Activated gamma-delta T cell (primary cell): ENCODE measurements around the gene ADGRL3.
"Not testable (repeated sequence)": the region's sequence is repeated elsewhere in the genome, so short reads cannot be mapped to it uniquely, and the experiment has no call there.

Experiments
- DNase-seq: peaks from one replicate; lab custom pipeline; 2025; lab: John Stamatoyannopoulos, UW

The ADGRL3 gene

DNA sequence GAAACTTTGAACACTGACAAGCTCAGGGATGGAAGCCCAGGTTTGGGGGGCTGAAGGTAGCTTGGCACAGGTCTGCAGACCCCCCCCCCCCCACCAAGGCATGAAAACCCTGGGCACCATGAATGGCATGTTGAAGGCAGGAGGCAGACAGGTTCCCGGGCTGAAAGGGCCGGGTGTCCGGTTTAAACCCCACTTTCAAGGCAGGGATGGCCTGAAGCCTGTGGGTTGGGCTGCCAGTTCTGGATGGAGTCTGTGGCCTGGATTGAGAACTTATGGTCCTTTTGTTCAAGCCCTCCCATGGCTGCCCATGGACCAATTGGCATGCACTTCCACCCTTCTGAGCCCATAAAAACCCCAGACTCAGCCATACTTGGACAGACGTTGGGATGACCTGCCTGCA is 616.9 kb downstream of the ADGRL3 start:
- no peak for DNase-seq

DNA sequence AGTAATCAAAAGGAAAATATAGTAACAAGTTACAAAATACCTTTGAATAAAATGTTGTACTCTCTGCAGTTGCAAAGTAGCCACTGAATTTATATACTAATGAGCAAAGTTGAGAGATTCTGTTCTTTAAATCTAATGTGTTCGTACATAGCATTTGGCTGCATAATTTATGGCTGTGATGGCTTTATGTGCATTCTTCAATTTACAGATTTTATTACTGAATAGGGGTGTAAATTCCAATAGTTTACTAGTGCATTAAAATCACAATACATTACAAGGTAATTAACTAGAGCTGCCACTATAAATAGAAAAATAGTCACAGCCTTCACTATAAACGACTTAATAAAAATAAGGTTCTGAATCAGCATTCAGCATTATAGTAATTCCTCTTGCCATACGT is 620.0 kb downstream of the ADGRL3 start:
- no peak for DNase-seq

DNA sequence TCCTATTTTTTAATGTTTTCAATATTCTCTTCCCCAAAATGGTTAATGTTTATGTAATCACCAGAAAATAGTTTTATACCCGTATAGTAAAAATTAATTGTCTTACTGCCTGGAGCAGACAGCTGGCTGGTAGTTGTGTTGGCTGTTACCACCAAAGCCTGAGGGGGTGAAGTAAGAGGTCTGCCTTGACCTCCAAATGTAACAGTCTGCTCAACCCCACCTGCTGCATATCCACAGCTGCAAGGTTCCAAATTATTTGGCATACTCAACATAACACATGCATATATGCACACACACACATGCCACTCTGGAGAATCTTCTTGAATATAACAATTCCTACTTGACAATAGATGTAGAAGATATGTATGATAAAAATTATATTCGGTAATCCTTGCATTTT is 624.3 kb downstream of the ADGRL3 start:
- DNase-seq, result no peak

DNA sequence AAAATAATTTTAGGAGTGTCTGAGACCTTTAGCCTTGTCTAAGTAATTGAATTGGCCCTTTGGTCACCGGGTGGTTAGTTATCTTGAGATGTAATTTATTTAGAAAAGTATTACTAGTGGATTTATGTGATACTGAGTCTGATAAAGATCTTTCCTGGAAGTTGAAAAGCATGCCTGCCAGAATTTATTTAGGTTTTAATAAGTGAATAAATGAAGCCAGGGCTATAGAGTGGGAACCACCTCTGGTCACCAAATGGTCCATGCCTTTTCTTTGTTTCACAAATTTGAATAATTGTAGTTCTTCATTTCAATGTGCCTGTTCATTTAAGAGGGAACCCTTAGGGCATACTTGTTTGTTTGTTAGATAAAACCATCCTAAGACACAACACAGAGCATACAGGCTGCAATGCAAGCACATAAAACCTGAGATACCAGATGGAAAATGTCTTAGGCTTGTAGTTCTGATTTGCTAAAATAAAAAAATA is 627.8 kb downstream of the ADGRL3 start:
- DNase-seq, result no peak

DNA sequence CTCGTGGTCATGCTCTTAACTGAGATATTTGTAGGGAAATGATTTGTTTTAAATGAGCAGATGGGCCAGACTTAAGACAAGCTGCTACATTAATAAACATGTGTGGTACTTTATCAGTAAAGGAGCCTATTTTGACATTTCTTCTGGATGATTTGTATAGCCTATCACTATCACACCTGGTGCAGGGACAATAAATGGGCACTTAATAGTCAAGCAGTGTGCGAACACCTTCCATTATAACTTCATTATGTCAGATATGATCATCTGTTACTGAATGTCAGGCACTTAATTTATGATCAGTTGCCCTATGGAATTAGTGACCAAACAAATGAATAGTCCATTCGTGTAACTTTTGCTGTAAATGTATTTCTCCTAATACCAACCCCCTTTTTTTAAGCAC is 628.8 kb downstream of the ADGRL3 start:
- DNase-seq, result no peak

DNA sequence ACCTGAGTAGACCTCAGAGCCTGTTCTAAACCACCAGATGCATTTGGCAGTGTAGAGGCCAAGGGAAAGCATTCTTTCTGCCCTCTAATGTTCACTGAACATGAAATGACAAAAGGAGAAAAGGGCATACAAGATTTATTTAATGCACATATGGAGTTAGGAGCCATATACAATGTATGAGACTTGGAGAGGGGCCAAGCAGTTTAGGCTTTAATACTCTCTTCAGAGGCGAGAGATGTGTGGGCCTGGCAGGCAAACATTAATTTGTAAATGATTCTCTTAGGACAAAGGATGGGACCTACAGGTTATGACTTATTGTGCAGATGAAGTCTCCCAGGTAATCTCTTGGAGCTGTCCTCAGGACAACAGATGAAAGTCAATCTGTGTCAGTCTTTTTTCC is 631.9 kb downstream of the ADGRL3 start:
- DNase-seq, result no peak

DNA sequence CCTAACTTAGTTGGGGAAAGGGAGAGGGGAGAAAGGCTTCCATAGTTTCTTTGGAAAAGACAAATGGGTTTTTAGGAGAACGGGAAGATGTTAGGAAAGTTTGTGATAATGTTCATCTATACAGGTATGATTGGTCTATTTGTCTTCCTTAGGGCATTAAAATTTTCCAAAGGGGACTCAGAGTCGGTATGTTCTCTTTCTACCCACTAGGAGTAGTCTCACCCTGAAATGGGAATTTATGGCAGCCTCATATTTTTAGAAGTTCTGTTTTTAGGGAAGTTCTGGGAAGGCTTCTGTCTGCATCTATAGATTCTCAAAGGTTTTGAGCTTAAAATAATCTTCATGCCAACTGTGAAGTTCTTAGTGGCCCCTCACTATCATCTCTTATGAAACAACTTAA is 637.3 kb downstream of the ADGRL3 start:
- DNase-seq, result no peak

DNA sequence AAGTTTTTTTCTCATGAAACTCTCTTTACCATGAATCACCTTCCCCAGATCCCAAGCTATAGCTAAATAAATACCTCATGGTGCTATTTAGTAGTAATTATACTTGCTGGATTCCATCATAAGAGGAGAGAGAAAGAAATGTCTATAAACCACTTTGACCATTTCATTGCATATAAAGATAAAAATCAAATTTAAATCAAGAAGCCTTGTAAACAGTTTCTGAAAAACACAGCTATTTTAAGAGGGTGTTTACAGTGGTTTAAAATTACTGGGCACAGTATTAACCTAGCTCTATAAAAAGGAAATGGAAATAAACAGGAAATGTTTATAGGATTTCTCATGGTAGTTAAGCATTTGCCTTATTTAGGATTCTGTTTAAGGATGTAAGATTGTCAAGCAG is 637.9 kb downstream of the ADGRL3 start:
- DNase-seq, result no peak

DNA sequence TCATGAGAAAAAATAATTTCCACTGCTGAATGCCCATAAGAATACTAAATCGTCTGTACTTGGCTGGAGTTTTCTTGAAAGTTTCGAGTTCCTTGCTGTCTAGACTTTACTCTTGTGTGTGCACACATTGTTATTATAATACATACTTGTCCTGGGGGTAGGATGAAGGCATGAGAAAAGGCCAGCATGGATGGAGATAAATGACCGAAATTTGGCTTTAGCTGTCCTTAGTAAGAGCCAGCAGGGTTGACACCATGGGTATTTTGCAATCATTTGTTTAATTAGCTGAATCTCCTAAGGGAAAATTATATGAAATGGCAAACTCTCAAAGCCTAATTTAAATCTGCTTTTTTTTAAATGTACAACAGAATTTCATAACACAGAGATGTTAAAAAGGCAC is 641.6 kb downstream of the ADGRL3 start:
- no peak for DNase-seq

DNA sequence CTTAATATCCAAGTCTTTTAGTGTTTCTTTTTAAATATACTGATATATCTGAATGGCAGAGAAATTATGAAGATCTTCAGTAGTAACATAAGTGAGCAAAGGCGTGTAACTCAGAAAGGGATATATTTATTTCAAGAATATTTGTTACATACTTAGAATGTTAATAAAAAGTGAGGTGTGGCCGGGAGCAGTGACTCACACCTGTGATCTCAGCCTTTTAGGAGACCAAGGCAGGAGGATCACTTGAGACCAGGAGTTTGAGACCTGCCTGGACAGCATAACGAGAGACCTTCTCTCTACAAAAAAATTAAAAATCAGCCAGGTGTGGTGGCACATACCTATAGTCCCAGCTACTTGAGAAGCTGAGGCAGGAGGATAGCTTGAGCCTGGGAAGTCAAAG is 651.0 kb downstream of the ADGRL3 start:
- no peak for DNase-seq

DNA sequence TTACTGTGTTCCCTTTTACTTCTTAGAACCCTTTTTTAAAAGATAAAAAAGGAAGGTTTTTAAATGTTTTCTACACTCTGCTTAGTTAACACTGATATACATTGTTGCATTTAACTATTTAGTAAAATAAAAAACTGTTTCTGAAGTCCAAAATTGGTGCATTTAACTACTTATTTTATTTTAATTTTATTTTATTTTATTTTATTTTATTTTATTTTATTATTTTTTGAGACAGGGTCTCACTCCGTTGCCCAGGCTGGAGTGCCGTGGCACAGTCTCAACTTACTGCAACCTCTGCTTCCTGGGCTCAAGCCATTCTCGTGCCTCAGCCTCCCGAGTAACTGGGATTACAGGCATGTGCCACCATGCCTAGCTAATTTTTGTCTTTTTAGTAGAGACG is 652.0 kb downstream of the ADGRL3 start:
- not testable (repeated sequence) for DNase-seq

DNA sequence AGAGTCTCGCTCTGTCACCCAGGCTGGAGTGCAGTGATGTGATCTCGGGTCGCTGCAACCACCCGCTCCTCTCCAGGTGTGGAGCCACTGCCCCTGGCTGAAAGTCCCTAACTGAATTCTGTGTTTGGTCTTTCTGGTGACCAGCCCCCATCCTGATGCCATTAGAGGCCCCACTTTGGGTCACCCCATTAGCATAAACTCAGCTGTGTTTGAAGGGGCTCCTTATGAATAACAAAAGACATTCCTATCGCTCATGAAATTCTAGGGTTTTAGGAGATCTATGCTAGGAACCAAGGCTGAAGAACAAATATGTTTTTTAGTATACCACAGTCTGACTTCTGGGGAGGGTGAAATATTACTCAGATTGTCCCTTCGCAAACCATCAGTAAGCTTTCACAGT is 652.9 kb downstream of the ADGRL3 start:
- DNase-seq, result peak; percentile 3

DNA sequence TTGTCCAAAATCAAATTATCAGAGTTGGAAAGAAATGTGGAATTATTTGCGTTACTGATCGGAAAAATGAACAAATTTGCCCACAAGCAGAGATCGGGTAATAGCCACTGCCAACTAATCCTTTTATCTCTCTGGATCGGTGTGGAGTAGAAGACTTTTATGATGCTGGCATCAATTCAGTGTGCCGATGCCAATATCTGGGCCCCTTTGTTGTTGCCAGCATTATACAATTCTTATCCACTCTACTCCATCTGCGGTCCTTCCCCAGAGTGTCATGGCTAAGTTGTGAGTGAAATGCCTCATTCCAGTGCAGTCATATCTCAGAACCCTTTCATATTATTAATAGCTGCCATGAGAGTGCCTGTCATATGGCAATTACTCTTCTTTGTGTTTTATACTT is 660.2 kb downstream of the ADGRL3 start:
- no peak for DNase-seq

DNA sequence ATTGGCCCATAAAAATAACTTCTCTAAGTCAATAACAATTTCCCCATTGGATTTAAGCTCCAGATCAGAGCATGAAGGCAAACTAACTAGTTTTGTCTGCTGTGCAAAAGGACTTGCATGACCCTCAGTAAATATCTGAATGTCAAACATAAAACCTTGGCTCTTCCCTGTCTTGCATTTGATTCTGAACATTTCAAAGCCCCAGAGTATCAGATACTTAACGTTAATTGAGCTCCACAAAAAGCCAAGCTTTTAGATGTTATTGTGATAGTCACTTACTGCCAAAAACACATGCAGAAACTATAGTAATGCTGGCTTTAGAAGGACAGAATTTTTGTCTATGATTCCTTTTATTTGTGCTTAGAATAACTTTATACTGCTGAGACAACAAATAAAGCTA is 664.2 kb downstream of the ADGRL3 start:
- no peak for DNase-seq

DNA sequence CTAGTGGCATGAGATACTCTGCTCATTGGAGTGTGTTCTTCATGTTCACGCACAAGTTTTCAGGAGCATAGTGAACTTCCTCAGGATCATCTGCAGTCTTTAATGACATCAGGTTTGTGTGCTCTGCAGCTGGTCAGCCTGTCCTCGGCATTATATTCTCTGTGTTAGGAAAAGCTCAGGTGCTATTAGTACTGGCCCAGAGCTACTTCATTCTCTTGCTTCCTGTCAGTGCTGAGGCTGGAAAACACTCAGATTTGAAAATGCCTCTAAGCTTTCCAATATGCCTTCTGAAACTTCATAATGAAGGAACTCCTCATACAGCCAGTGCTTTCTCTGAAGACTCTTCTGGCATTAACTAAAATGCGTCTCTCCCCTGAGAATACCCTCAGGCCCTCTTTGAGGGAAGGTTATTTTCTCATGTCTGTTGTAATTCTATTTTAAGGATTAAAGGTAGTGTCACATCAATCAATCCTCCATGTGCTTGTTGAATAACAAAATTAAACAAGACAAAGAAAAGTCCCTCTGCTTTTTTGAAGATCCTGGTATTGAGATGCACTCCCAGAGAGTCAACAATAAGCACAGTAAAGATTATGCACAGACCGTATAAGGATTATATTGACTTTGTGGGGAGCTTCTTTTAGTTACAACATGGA is 666.4 kb downstream of the ADGRL3 start:
- DNase-seq, result no peak

DNA sequence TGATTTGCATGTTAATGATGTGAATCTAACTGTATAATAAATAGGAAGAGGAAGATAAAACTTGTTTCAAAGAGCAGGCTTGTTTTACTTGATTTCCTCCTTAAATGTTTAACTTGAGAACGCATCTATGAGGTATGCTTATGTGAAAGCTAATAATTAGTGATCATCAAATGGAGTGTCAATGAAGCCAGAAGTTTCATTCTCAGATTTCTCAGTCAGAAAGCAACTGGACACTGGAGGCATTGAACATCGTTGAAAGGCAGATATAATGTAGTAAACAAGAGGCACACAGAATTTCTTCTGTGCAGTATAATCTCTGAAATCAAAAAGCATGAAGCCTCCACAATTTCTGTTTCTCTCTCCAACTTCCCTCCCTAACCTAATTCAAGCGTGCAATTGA is 672.9 kb downstream of the ADGRL3 start:
- DNase-seq, result no peak

DNA sequence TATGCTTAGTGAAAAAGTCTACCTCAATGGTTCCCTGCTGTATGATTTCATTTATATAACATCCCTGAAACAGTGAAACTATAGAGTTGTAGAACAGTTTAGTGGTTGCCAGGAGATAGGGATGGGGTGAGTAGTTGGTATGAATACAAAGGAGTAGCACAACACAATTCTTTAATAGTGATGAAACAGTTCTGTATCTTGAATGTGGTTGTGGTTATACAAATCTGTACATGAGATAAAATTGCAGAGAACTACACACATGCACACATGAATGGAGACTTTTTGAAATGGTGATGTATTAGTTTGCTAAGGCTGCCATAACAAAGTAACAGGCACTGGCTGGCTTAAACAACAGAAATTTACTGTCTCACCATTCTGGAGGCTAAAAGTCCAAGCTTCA is 677.1 kb downstream of the ADGRL3 start:
- DNase-seq, result no peak

DNA sequence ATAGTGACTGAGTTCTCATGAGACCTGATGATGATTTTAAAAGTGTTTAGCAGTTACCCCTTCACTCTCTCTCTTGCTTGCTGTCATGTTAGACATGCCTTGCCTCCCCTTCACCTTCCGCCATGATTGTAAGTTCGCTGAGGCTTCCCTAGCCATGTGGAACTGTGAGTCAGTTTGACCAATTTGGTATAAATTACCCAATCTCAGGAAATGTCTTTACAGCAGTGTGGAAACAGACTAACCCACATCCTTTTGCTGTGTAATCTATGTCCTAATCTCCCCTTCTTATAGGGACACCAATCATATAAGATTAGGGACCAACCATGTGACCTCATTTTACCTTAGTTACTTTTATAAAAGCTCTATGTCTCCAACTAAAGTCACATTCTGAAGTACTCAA is 677.8 kb downstream of the ADGRL3 start:
- DNase-seq, result no peak

DNA sequence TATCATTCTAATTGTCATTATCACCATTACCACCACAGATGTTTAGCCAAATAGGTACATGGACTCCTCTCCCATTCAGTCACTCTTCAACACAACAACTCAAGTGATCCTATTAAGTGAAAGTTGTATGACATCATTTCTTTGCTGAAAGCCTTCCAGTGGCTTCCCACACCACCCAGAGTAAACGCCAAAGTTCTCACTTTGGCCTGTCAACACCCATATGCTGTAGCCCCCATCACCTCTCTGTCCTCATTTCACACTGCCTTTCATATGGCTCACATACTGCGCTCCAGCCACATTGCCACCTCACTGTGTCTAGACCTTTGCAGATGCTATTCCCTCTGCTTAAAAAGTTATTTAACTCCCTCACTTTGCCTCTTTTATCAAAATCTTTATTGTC is 682.3 kb downstream of the ADGRL3 start:
- no peak for DNase-seq

DNA sequence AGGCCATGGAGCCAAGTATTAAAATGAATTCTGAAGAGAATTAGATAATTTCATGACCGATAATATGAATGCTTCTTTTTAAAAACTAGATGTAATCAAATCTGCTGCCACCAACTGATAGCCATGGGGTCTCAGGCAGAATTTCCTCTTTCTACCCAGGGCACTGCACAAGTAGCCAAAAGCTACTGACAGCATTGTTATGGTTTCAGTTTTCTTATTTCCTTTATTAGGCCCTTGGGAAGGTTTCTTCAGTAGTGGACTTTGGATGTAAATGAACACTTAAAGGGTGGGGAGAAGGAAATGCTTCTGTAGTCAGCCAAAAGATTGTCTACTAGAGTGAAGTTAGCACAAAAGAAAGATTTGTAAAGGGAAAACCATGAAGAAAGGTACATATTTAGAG is 686.0 kb downstream of the ADGRL3 start:
- DNase-seq, result no peak

DNA sequence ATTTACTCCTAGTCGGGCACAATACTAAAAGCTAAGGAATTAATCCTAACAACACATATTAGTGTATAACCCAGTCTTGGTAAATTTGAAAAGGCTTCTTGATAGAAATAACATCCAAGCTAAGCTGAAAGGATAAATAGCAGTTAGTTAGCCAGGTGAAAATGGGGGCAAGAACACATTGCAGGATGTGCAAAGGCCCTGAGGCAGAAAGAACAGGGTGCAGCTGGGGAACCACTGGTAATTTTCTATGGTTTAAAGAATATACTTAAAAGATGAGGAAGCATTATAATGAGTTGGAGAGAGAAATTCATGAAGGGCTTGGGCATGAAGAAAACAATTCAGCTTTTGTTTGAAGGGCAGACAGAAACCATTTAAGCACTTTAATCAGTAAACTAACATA is 689.0 kb downstream of the ADGRL3 start:
- no peak for DNase-seq

DNA sequence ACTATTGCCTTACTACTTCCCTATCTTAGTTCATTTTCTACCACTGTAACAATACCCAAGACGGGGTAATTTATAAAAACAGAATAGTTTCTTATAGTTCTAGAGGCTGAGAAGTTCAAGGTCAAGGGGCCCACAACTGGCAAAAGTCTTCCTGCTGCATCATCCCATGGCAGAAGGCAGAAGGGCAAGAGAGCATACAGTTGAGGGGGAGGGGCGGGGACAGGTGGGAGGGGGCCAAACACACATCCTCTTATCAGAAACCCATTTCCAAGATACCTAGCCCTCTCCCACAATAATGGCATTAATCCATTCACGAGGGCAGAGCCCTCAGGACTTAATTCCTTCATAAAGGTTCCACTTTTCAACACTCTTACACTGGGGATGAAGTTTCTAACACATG is 690.2 kb downstream of the ADGRL3 start:
- DNase-seq, result no peak

DNA sequence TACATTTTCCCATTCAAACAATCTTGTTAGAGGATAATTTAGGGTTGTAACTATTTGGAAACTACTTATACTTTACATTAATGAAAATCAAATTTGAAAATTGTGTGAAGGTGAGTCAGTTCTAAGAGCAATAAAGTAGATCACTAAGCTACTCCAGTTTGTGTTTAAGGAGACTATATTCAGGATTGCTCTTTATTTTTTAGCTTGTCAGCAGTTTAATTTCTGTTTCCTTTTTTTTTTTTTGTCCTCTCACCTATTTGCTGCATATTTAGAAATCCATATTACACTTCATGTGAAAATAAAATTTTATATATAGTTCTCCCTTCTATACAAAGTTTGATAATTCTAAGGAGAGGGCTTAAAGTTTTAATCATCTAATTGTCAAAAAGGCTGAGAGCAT is 691.8 kb downstream of the ADGRL3 start:
- no peak for DNase-seq

DNA sequence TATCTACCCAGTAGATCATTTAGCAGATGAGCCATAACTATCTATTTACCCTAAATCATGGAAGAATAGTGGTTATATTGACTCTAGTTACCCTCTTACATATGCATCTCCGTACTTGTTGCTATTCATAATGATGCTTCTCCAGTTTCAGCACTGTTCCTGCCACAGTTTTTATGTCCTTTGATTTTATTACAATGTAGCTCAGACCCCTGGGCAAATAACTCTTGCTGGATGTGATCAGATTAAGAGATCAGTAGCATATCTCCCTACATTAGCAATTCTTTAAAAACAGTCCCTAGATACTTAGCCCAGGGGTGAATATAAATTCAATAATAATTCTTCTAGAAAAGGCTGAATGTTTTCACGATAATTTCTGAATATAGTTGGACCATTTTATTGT is 696.5 kb downstream of the ADGRL3 start:
- no peak for DNase-seq

DNA sequence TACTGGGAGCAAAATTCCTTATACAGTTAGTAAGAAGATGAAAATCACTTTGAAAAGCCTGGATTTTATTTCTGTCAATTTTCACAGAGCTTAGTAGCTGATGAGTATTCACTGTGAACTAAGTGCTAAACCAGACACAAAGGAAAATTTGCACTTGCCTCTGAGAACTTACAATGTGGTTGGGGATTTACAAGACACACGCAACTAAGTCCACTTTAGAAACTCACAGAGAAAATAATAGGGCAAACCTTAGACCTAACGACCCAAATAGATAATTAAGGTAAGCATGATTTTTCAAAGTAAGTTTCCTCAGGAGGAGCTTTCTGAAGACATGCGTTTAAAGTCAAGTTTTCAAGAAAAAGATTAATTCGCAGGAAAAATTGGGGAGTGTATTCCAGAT is 708.9 kb downstream of the ADGRL3 start:
- no peak for DNase-seq
